ENCODE results near the gene PTGDR. TPM values are rescaled to one million over a fixed set of nuclear protein-coding genes. Genes with fewer than 3 reads are reported as not detected.
A peak's percentile ranks its signal among the peaks of the same experiment; 100 is the strongest.

Gene PTGDR
- 2.5 and 3.1 TPM in 2 replicates for total RNA-seq
- polyA plus RNA-seq: 2.2 and 3.5 TPM in 2 replicates

GRCh38 chr14:52267501-52268278, at the start of gene PTGDR:
TSS of gene PTGDR (plus strand) at chr14:52267698. CDS start at chr14:52267815, 117 bp downstream.
- H3K4me3 ChIP-seq: peak within 1 kb of the TSS; percentile 18
- peak; percentile 16 for DNase-seq (ENCODE audit: low spot score)
- no peaks in the 10 kb centered on the region for H3K36me3 ChIP-seq (replicated peaks; ENCODE audit: insufficient read depth, low read depth)
- TF ChIP-seq, protein P1, sequence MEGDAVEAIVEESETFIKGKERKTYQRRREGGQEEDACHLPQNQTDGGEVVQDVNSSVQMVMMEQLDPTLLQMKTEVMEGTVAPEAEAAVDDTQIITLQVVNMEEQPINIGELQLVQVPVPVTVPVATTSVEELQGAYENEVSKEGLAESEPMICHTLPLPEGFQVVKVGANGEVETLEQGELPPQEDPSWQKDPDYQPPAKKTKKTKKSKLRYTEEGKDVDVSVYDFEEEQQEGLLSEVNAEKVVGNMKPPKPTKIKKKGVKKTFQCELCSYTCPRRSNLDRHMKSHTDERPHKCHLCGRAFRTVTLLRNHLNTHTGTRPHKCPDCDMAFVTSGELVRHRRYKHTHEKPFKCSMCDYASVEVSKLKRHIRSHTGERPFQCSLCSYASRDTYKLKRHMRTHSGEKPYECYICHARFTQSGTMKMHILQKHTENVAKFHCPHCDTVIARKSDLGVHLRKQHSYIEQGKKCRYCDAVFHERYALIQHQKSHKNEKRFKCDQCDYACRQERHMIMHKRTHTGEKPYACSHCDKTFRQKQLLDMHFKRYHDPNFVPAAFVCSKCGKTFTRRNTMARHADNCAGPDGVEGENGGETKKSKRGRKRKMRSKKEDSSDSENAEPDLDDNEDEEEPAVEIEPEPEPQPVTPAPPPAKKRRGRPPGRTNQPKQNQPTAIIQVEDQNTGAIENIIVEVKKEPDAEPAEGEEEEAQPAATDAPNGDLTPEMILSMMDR (IDR thresholded peaks at IDR 0.05; ENCODE audit: poor library complexity): no peak
- no peak for TF ChIP-seq EZH2phosphoT487 (IDR thresholded peaks at IDR 0.05; ENCODE audit: low read depth, severe bottlenecking, unreplicated experiment)
- no peak for TF ChIP-seq EZH2 (IDR thresholded peaks at IDR 0.05; ENCODE audit: borderline replicate concordance)
- H3K27ac ChIP-seq: no peak within 1 kb of the TSS
- H4K20me1 ChIP-seq (ENCODE audit: insufficient read depth, poor library complexity, severe bottlenecking): no peaks in the 10 kb centered on the region
- H2AFZ ChIP-seq: peak within 1 kb of the TSS; percentile 63
- 2% methylated on average over 62 of the region's 63 CpGs for WGBS (ENCODE audit: low lambda C conversion rate, missing lambda C conversion rate)
- no peaks in the 10 kb centered on the region for H3K9me3 ChIP-seq (ENCODE audit: low read depth)
- H3K79me2 ChIP-seq: no peaks in the 10 kb centered on the region
- H3K9me2 ChIP-seq (replicated peaks; ENCODE audit: insufficient read depth): no peaks in the 10 kb centered on the region
- peak within 1 kb of the TSS; percentile 91 for H3K4me2 ChIP-seq
- peaks cover 8% of the 10 kb centered on the region for H3K4me1 ChIP-seq (ENCODE audit: insufficient read depth)
- H3K27me3 ChIP-seq: peaks cover 46% of the 10 kb centered on the region

DNA sequence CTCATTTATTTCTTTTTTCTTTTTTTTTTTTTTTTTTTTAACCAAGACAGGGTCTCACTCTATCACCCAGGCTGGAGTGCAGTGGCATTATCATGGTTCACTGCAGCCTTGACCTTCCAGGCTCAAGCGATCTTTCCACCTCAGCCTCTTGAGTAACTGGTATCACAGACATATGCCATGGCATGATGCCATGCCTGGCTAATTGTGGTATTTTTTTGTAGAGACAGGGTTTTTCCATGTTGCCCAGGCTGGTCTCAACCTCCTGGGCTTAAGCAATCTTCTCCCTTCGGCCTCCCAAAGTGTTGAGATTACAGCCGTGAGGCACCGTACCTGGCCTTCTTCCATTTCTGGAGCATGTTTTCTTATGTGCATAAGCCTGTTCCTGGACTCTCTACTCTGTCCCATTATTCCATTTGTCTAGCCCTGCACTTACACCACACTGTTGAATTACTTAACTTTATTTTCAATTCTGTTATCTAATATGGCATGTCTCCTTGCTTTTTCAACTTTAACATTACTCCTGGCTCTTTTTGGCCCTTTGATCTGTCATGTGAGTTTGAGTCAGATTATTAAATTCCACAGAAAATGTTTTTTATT, 47.9 kb upstream of the PTGDR start:
- no peak overlapping the region for H3K27ac ChIP-seq
- H3K36me3 ChIP-seq (replicated peaks; ENCODE audit: insufficient read depth, low read depth): no peaks in the 10 kb centered on the region
- H3K79me2 ChIP-seq: no peaks in the 10 kb centered on the region
- no peak overlapping the region for H3K4me3 ChIP-seq
- TF ChIP-seq, protein P1 (IDR thresholded peaks at IDR 0.05; ENCODE audit: poor library complexity): no peak
- TF ChIP-seq EZH2phosphoT487 (IDR thresholded peaks at IDR 0.05; ENCODE audit: low read depth, severe bottlenecking, unreplicated experiment) (no peak), EZH2 (IDR thresholded peaks at IDR 0.05; ENCODE audit: borderline replicate concordance) (no peak)
- H3K27me3 ChIP-seq: no peaks in the 10 kb centered on the region
- no peaks in the 10 kb centered on the region for H4K20me1 ChIP-seq (ENCODE audit: insufficient read depth, poor library complexity, severe bottlenecking)
- no peak overlapping the region for H3K4me2 ChIP-seq
- H3K9me2 ChIP-seq (replicated peaks; ENCODE audit: insufficient read depth): no peaks in the 10 kb centered on the region
- H3K9me3 ChIP-seq (ENCODE audit: low read depth): no peaks in the 10 kb centered on the region
- H3K4me1 ChIP-seq (ENCODE audit: insufficient read depth): no peaks in the 10 kb centered on the region
- DNase-seq (ENCODE audit: low spot score): no peak
- H2AFZ ChIP-seq: no peak overlapping the region
- 94% methylated on average over 4 of the region's 4 CpGs for WGBS (ENCODE audit: low lambda C conversion rate, missing lambda C conversion rate)

DNA sequence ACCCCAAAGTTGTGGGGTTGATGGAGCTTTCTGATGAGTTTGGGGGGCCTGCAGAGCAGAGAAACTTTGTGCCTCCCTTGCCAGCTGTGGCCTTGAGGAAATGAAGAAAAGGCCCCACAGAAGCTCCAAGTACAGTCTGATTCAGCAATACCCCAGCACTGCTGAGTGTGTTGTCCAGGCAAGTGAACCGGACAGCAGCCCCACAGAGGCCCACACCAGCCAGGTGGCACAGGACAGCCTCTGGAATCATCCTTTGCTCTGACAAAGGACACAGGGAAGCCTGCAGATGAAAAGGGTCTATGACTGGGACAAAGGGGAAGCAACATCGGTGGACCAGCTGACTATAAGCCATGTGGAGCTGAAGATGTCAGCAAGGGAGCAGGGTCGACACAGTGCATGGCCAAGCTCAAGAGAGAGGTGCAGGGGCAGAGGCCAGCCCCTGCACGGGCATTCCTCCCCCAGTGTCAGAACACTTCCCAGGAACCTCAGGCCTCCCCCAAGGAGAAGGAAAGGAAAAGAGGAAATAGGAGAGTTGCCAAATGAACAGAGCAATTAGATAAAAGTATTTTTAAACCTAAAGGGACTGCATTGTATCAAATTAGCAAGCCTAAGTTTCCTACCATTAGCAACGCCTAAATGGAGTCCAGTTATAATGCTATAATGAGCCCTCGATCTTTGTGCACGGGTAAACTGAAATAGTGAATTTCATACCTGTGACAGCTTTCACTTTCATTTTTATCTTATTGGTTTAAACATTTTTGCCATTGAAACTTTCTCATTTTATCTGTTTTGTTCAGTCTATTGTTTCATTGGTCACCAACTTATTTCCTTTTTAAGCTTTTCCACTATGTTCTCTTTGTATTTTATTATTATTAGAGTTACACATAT, 46.3 kb upstream of the PTGDR start:
- Histone ChIP-seq H3K79me2 (no peaks in the 10 kb centered on the region), H3K9me3 (ENCODE audit: low read depth) (no peaks in the 10 kb centered on the region), H3K27ac (no peak overlapping the region), H3K27me3 (no peaks in the 10 kb centered on the region), H3K4me3 (no peak overlapping the region), H3K9me2 (replicated peaks; ENCODE audit: insufficient read depth) (no peaks in the 10 kb centered on the region), H3K36me3 (replicated peaks; ENCODE audit: insufficient read depth, low read depth) (no peaks in the 10 kb centered on the region), H3K4me2 (no peak overlapping the region), H4K20me1 (ENCODE audit: insufficient read depth, poor library complexity, severe bottlenecking) (no peaks in the 10 kb centered on the region), H3K4me1 (ENCODE audit: insufficient read depth) (no peaks in the 10 kb centered on the region), H2AFZ (no peak overlapping the region)
- no peak for DNase-seq (ENCODE audit: low spot score)
- WGBS (ENCODE audit: low lambda C conversion rate, missing lambda C conversion rate): 88% methylated on average over 7 of the region's 7 CpGs
- no peak for TF ChIP-seq EZH2 (IDR thresholded peaks at IDR 0.05; ENCODE audit: borderline replicate concordance)
- TF ChIP-seq, protein P1 (IDR thresholded peaks at IDR 0.05; ENCODE audit: poor library complexity): no peak
- no peak for TF ChIP-seq EZH2phosphoT487 (IDR thresholded peaks at IDR 0.05; ENCODE audit: low read depth, severe bottlenecking, unreplicated experiment)
